Measurements from ENCODE around the gene CAPRIN1.

GRCh38 chr11:34072041-34072440, 20.5 kb downstream of the CAPRIN1 start:
- TF ChIP-seq, protein P1, sequence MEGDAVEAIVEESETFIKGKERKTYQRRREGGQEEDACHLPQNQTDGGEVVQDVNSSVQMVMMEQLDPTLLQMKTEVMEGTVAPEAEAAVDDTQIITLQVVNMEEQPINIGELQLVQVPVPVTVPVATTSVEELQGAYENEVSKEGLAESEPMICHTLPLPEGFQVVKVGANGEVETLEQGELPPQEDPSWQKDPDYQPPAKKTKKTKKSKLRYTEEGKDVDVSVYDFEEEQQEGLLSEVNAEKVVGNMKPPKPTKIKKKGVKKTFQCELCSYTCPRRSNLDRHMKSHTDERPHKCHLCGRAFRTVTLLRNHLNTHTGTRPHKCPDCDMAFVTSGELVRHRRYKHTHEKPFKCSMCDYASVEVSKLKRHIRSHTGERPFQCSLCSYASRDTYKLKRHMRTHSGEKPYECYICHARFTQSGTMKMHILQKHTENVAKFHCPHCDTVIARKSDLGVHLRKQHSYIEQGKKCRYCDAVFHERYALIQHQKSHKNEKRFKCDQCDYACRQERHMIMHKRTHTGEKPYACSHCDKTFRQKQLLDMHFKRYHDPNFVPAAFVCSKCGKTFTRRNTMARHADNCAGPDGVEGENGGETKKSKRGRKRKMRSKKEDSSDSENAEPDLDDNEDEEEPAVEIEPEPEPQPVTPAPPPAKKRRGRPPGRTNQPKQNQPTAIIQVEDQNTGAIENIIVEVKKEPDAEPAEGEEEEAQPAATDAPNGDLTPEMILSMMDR (optimal IDR thresholded peaks at IDR 0.05 in 1 of 3, IDR thresholded peaks at IDR 0.05 in 1 of 3, conservative IDR thresholded peaks at IDR 0.05 in 1 of 3; ENCODE audit: extremely low read depth in 1 of 3, insufficient read depth in 2 of 3, low read length in 3 of 3) = no peak
- no peak for TF ChIP-seq EZH2 (IDR thresholded peaks at IDR 0.05; ENCODE audit: low read length)
